NB4 (cell line): ENCODE measurements around the gene CLDN5.

Source experiments
- CTCF ChIP-seq: IDR thresholded peaks from one replicate; pipeline ENCODE4 v1.5.1; 2012; ENCODE audit warnings: low read depth, low read length
- MAX ChIP-seq: IDR thresholded peaks from 2 replicates; pipeline ENCODE4 v1.6.1; 2011; ENCODE audit warnings: low read depth, low read length
- POLR2A ChIP-seq: IDR thresholded peaks from 2 replicates; pipeline ENCODE4 v1.6.1; 2011; ENCODE audit warnings: mild to moderate bottlenecking; ENCODE audit not compliant: insufficient read length; ENCODE audit errors: extremely low read depth

- TF ChIP-seq CTCF (no peak), MAX (no peak), POLR2A (no peak)
Measured at GRCh38 chr22:19518635-19519034, 5.6 kb downstream of the CLDN5 start.
